Measurements from ENCODE around the gene DHRSX. TPM values are rescaled to one million over a fixed set of nuclear protein-coding genes. Genes with fewer than 3 reads are reported as not detected.

The DHRSX gene
- total and polyA plus RNA-seq, 10 of the 15 experiments (the other 5 are each of a cell fraction or from before 2014, with no cell fraction given), result 1.7 to 39.5 (median 16.5) TPM

GRCh38 chrX:2183193-2183725 lies 317.5 kb downstream of the DHRSX start:
- CTCF ChIA-PET, result no interaction called here
- no TSS peak for BruUV-seq (replicated peaks)
- RAD21 ChIA-PET (ENCODE audit: unreplicated experiment), result no interaction called here

More at GRCh38 chrX:2183193-2183725, 317.5 kb downstream of the DHRSX start:
- H3K9me3 ChIP-seq (replicated peaks; ENCODE audit: control insufficient read depth, insufficient read depth, low read length), result peaks cover 6% of the 10 kb centered on the region; the same call in 1 of the 3 replicates
- no peaks in the 10 kb centered on the region for H3K27me3 ChIP-seq (replicated peaks in 1 of 2; ENCODE audit: control insufficient read depth in 2 of 2, insufficient read depth in 2 of 2, low read length in 1 of 2)
- TF ChIP-seq, protein P1, sequence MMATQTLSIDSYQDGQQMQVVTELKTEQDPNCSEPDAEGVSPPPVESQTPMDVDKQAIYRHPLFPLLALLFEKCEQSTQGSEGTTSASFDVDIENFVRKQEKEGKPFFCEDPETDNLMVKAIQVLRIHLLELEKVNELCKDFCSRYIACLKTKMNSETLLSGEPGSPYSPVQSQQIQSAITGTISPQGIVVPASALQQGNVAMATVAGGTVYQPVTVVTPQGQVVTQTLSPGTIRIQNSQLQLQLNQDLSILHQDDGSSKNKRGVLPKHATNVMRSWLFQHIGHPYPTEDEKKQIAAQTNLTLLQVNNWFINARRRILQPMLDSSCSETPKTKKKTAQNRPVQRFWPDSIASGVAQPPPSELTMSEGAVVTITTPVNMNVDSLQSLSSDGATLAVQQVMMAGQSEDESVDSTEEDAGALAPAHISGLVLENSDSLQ (IDR thresholded peaks at IDR 0.05), result no peak
- TF ChIP-seq ELK1 (IDR thresholded peaks at IDR 0.05; ENCODE audit: low read depth, low read length) (no peak), ZSCAN29 (IDR thresholded peaks at IDR 0.05) (no peak), RCOR1 (conservative IDR thresholded peaks at IDR 0.05; ENCODE audit: low read depth, low read length) (no peak), RAD21 (IDR thresholded peaks at IDR 0.05; ENCODE audit: insufficient read depth, low read depth, low read length) (no peak), CHD2 (IDR thresholded peaks at IDR 0.05; ENCODE audit: borderline replicate concordance, low read depth, low read length) (no peak), TCF7 (IDR thresholded peaks at IDR 0.05; ENCODE audit: borderline replicate concordance) (no peak), CEBPB (IDR thresholded peaks at IDR 0.05; ENCODE audit: borderline replicate concordance in 1 of 2, low read depth in 2 of 2, low read length in 2 of 2) (no peak), POLR2AphosphoS2 (IDR thresholded peaks at IDR 0.05; ENCODE audit: low read depth, low read length) (no peak), DPF2 (IDR thresholded peaks at IDR 0.05) (no peak), ZNF207 (IDR thresholded peaks at IDR 0.05; ENCODE audit: borderline replicate concordance) (no peak), RB1 (IDR thresholded peaks at IDR 0.05; ENCODE audit: borderline replicate concordance) (no peak), KLF5 (IDR thresholded peaks at IDR 0.05; ENCODE audit: partially characterized antibody) (no peak)
- no peak for ATAC-seq
- WGBS (ENCODE audit: insufficient coverage, insufficient replicate concordance, low lambda C conversion rate, missing lambda C conversion rate), result 70% methylated on average over 14 of the region's 14 CpGs
- SMC1A ChIA-PET (ENCODE audit: uncharacterized antibody, unreplicated experiment), result no interaction called here
- no peak overlapping the region for H3K4me2 ChIP-seq (ENCODE audit: control insufficient read depth, insufficient read depth)
- no peak overlapping the region for H3K27ac ChIP-seq (ENCODE audit: control insufficient read depth, insufficient read depth)
- DNase-seq (ENCODE audit: low read depth, low spot score), result no peak
- H3K9ac ChIP-seq (ENCODE audit: control insufficient read depth, insufficient read depth, low read length), result no peak overlapping the region
- no peak overlapping the region for H3K4me3 ChIP-seq
- H3K36me3 ChIP-seq (ENCODE audit: control insufficient read depth in 2 of 2, insufficient read depth in 2 of 2, low read length in 1 of 2), result no peaks in the 10 kb centered on the region
- no peak overlapping the region for H2AFZ ChIP-seq (ENCODE audit: control insufficient read depth, low read depth, low read length)
- POLR2A ChIA-PET, result no interaction called here
- intact Hi-C loops (cut with micrococcal nuclease; ENCODE audit: unreplicated experiment), result no loop called here
- in situ Hi-C loops (cut with MboI), result no loop called here
- no peaks in the 10 kb centered on the region for H3K79me2 ChIP-seq (ENCODE audit: control insufficient read depth, insufficient read depth, low read length)
- peaks cover 11% of the 10 kb centered on the region for H3K4me1 ChIP-seq (ENCODE audit: control insufficient read depth, insufficient read depth, low read length)
- H4K20me1 ChIP-seq (ENCODE audit: control insufficient read depth, insufficient read depth), result no peaks in the 10 kb centered on the region
- no peak for FAIRE-seq
